Neural cell (in vitro differentiated cells): ENCODE results near the gene OR5B3.

Experiments used
- CTCF ChIP-seq: fragments of 450-650 bp; IDR thresholded peaks from 2 replicates; pipeline ENCODE4 v1.5.1; 2014; ENCODE audit warnings: antibody characterized with exemption, mild to moderate bottlenecking, moderate library complexity; ENCODE audit not compliant: poor library complexity, severe bottlenecking
- EP300 ChIP-seq: fragments of 450-650 bp; conservative IDR thresholded peaks from 2 replicates; pipeline ENCODE4 v1.6.1; 2014; ENCODE audit warnings: antibody characterized with exemption, mild to moderate bottlenecking, moderate library complexity; ENCODE audit not compliant: poor library complexity, severe bottlenecking
- POLR2AphosphoS5 ChIP-seq: IDR thresholded peaks from 2 replicates; pipeline ENCODE4 v1.6.1; 2012
- REST ChIP-seq: IDR thresholded peaks from 2 replicates; pipeline ENCODE4 v1.6.1; 2012; ENCODE audit warnings: borderline replicate concordance

GRCh38 chr11:58358969-58359368 lies 47.7 kb downstream of the OR5B3 start, which contains the start of gene OR5B17:
- TF ChIP-seq CTCF (no peak), POLR2AphosphoS5 (no peak), REST (no peak), EP300 (no peak)
